Loucy (cell line): Measurements from ENCODE around the gene LASP1.

Experiments used
- H2AFZ ChIP-seq: fragments of 200-600 bp; sonication (generic); 2 replicates; pipeline ENCODE4 v1.6.0; 2016; ENCODE audit warnings: antibody characterized with exemption, mild to moderate bottlenecking, low read length, moderate library complexity
- H3F3A ChIP-seq: fragments of 200-600 bp; 2 replicates; pipeline ENCODE4 v1.6.0; 2016; ENCODE audit warnings: antibody characterized with exemption, low read depth, mild to moderate bottlenecking
- H3K27me3 ChIP-seq: fragments of 200-600 bp; sonication (generic); 2 replicates; pipeline ENCODE4 v1.6.1; 2014; ENCODE audit warnings: low read length, mild to moderate bottlenecking; ENCODE audit not compliant: insufficient read depth, poor library complexity, severe bottlenecking
- H3K36me3 ChIP-seq: fragments of 200-600 bp; sonication (generic); 2 replicates; pipeline ENCODE4 v1.6.1; 2016; ENCODE audit warnings: low read length; ENCODE audit not compliant: insufficient read depth
- H3K4me1 ChIP-seq: fragments of 200-600 bp; sonication (generic); 2 replicates; pipeline ENCODE4 v1.5.1; 2014; ENCODE audit warnings: low read length, mild to moderate bottlenecking; ENCODE audit not compliant: insufficient read depth, poor library complexity, severe bottlenecking
- H3K4me2 ChIP-seq: fragments of 200-600 bp; sonication (generic); 2 replicates; pipeline ENCODE4 v1.6.0; 2014; ENCODE audit warnings: antibody characterized with exemption, low read length, low read depth, mild to moderate bottlenecking; ENCODE audit not compliant: poor library complexity, severe bottlenecking
- H3K4me3 ChIP-seq: fragments of 200-600 bp; sonication (generic); 2 replicates; pipeline ENCODE4 v1.5.1; 2014; ENCODE audit warnings: low read length, mild to moderate bottlenecking, mixed read lengths; ENCODE audit not compliant: poor library complexity, severe bottlenecking
- H3K79me2 ChIP-seq: fragments of 200-600 bp; sonication (generic); 2 replicates; pipeline ENCODE4 v1.6.1; 2014; ENCODE audit warnings: low read length; ENCODE audit not compliant: insufficient read depth
- H3K9ac ChIP-seq: fragments of 200-600 bp; sonication (generic); 2 replicates; pipeline ENCODE4 v1.6.0; 2014; ENCODE audit warnings: mild to moderate bottlenecking, low read depth, low read length, moderate library complexity; ENCODE audit not compliant: poor library complexity, severe bottlenecking
- H3K9me2 ChIP-seq: fragments of 200-600 bp; sonication (generic); replicated peaks from 2 replicates; pipeline ENCODE4 v1.6.1; 2016; ENCODE audit warnings: low read depth, low read length, mixed read lengths
- H3K9me3 ChIP-seq: fragments of 200-600 bp; sonication (generic); 2 replicates; pipeline ENCODE4 v1.6.1; 2014; ENCODE audit warnings: mild to moderate bottlenecking, antibody characterized with exemption, low read length, low read depth; ENCODE audit not compliant: insufficient read depth
- H4K20me1 ChIP-seq: fragments of 200-600 bp; sonication (generic); 2 replicates; pipeline ENCODE4 v1.6.0; 2014; ENCODE audit warnings: antibody characterized with exemption, low read length, mild to moderate bottlenecking; ENCODE audit not compliant: insufficient read depth, poor library complexity, severe bottlenecking
- EZH2phosphoT487 ChIP-seq: fragments of 200-600 bp; IDR thresholded peaks from 2 replicates; pipeline ENCODE4 v1.6.1; 2018; ENCODE audit warnings: antibody characterized with exemption, mild to moderate bottlenecking, moderate library complexity, borderline replicate concordance
- TF ChIP-seq, protein P1 (sequence below): fragments of 200-600 bp; sonication (generic); conservative IDR thresholded peaks from 2 replicates; pipeline ENCODE4 v1.5.1; 2014; ENCODE audit warnings: mild to moderate bottlenecking, antibody characterized with exemption, low read length

Gene LASP1

DNA sequence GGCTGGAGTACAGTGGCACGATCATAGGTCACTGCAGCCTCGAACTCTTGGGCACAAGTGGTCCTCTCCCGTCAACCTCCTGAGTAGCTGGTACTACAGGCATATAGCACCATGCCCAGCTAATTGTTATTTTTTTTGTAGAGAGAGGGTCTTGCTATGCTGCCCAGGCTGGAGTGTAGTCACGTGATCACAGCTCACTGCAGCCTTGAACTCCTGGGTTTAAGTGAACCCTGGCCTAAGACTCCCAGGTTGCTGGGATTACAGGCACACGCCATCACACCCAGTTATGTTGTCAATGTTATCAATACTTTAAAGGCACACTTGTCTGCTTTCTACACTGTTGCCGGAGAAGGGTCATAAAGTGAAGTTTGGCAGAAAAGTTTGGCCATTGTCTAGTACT, 33.5 kb downstream of the LASP1 start:
- Histone ChIP-seq H3K4me1 (peaks cover 38% of the 10 kb centered on the region), H3K79me2 (peaks cover 60% of the 10 kb centered on the region), H3K9me3 (no peaks in the 10 kb centered on the region), H3K9me2 (no peaks in the 10 kb centered on the region), H3K4me2 (no peak overlapping the region), H2AFZ (no peak overlapping the region), H4K20me1 (peaks cover 19% of the 10 kb centered on the region), H3K36me3 (peaks cover 31% of the 10 kb centered on the region), H3K27me3 (no peaks in the 10 kb centered on the region), H3K9ac (no peak overlapping the region), H3K4me3 (no peak overlapping the region), H3F3A (peaks cover 6% of the 10 kb centered on the region; the same call in 1 of the 2 replicates)
- TF ChIP-seq EZH2phosphoT487: no peak
- TF ChIP-seq, protein P1, sequence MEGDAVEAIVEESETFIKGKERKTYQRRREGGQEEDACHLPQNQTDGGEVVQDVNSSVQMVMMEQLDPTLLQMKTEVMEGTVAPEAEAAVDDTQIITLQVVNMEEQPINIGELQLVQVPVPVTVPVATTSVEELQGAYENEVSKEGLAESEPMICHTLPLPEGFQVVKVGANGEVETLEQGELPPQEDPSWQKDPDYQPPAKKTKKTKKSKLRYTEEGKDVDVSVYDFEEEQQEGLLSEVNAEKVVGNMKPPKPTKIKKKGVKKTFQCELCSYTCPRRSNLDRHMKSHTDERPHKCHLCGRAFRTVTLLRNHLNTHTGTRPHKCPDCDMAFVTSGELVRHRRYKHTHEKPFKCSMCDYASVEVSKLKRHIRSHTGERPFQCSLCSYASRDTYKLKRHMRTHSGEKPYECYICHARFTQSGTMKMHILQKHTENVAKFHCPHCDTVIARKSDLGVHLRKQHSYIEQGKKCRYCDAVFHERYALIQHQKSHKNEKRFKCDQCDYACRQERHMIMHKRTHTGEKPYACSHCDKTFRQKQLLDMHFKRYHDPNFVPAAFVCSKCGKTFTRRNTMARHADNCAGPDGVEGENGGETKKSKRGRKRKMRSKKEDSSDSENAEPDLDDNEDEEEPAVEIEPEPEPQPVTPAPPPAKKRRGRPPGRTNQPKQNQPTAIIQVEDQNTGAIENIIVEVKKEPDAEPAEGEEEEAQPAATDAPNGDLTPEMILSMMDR: no peak

DNA sequence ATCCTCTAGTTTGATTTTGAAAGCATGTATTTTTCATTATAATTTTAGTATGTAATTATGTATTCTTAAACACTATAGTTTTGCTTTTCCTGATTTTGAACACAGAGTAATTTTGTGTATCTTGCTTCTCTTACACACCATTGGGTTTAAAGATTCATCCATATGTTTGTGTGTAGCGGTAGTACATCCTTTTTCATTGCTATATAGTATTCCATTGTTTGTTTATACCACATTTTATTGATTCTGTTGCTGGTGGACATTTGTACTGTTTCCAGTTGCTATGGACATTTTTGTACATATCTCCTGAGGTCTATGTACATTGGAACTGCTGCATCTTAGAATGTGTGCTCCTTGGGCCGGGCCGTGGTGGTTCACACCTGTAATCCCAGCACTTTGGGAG, 35.0 kb downstream of the LASP1 start:
- Histone ChIP-seq H3K4me3 (no peak overlapping the region), H3K36me3 (peaks cover 40% of the 10 kb centered on the region), H4K20me1 (peaks cover 19% of the 10 kb centered on the region), H3K9me3 (no peaks in the 10 kb centered on the region), H2AFZ (no peak overlapping the region), H3K79me2 (peaks cover 72% of the 10 kb centered on the region), H3F3A (peaks cover 6% of the 10 kb centered on the region; the same call in 1 of the 2 replicates), H3K27me3 (no peaks in the 10 kb centered on the region), H3K4me1 (peaks cover 24% of the 10 kb centered on the region), H3K9ac (no peak overlapping the region), H3K4me2 (no peak overlapping the region), H3K9me2 (no peaks in the 10 kb centered on the region)
- TF ChIP-seq, protein P1: no peak
- TF ChIP-seq EZH2phosphoT487: no peak

DNA sequence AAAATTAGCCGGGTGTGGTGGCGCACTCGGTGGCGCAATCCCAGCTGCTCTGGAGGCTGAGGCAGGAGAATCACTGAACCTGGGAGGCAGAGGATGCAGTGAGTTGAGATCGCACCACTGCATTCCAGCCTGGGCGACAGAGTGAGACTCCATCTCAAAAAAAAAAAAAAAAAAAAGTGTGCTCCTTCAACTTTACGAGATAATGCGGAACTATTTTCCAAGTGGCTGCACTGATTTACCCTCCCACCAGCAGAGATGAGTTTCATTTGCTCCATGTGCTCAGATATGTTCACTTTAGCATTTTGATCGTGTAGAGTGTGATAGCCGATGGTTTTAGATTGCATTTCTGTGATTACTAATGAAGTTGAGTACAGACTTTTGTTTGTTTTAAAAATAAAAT, 35.5 kb downstream of the LASP1 start:
- peaks cover 20% of the 10 kb centered on the region for H3K4me1 ChIP-seq
- no peak overlapping the region for H3K4me2 ChIP-seq
- TF ChIP-seq EZH2phosphoT487: no peak
- TF ChIP-seq, protein P1: no peak
- H3K9me3 ChIP-seq: no peaks in the 10 kb centered on the region
- no peak overlapping the region for H3K9ac ChIP-seq
- H3K4me3 ChIP-seq: no peak overlapping the region
- peaks cover 6% of the 10 kb centered on the region; the same call in 1 of the 2 replicates for H3F3A ChIP-seq
- no peaks in the 10 kb centered on the region for H3K9me2 ChIP-seq
- H2AFZ ChIP-seq: no peak overlapping the region
- H3K79me2 ChIP-seq: peaks cover 77% of the 10 kb centered on the region
- H3K27me3 ChIP-seq: no peaks in the 10 kb centered on the region
- H3K36me3 ChIP-seq: peaks cover 45% of the 10 kb centered on the region
- H4K20me1 ChIP-seq: peaks cover 22% of the 10 kb centered on the region
